H1 (cell line): Measurements from ENCODE around the gene CEP85L.

ENCODE experiments used
- ASH2L ChIP-seq: fragments of 200-600, 300-600 bp; sonication (generic); IDR thresholded peaks from one replicate; pipeline ENCODE4 v1.7.1; 2017; ENCODE audit warnings: low read length
- CREB1 ChIP-seq: IDR thresholded peaks from 2 replicates; pipeline ENCODE4 v1.6.1; 2012; ENCODE audit warnings: inconsistent platforms
- CTCF ChIP-seq, 3 experiments: IDR thresholded peaks; 1 replicate in 2 of 3; 2 replicates in 1 of 3; pipeline versions ENCODE4 v1.5.1 to v1.6.1; 2011; ENCODE audit warnings: low read length in 3 of 3, mild to moderate bottlenecking in 3 of 3, inconsistent platforms in 2 of 3, low read depth in 1 of 3, moderate library complexity in 1 of 3; ENCODE audit not compliant: insufficient read depth in 1 of 3; ENCODE audit errors: control extremely low read depth in 1 of 3
- HDAC6 ChIP-seq: IDR thresholded peaks from one replicate; pipeline ENCODE4 v1.7.1; 2012; ENCODE audit warnings: low read depth, mild to moderate bottlenecking, inconsistent platforms, low read length, moderate library complexity
- KDM5A ChIP-seq: fragments of 200-600 bp; IDR thresholded peaks from 2 replicates; pipeline ENCODE4 v1.7.1; 2012; ENCODE audit warnings: mild to moderate bottlenecking, low read length, inconsistent platforms, mixed read lengths
- MAFK ChIP-seq: IDR thresholded peaks from 2 replicates; pipeline ENCODE4 v1.6.1; 2012; ENCODE audit warnings: low read depth, mild to moderate bottlenecking, improper control_type of control experiment, low read length
- POLR2A ChIP-seq, 2 experiments: IDR thresholded peaks; 1 replicate in 1 of 2; 2 replicates in 1 of 2; pipeline ENCODE4 v1.6.1; 2011; ENCODE audit warnings: low read depth in 2 of 2, low read length in 2 of 2, mild to moderate bottlenecking in 2 of 2; ENCODE audit errors: control extremely low read depth in 1 of 2
- POLR2AphosphoS5 ChIP-seq: IDR thresholded peaks from 2 replicates; pipeline ENCODE4 v1.6.1; 2011; ENCODE audit warnings: low read depth, low read length
- RNF2 ChIP-seq: fragments of 200-900, 300-1000 bp; sonication (generic); IDR thresholded peaks from 2 replicates; pipeline ENCODE4 v1.7.1; 2016; ENCODE audit warnings: borderline replicate concordance, low read depth, mild to moderate bottlenecking, antibody characterized with exemption, low read length; ENCODE audit not compliant: poor library complexity, severe bottlenecking; ENCODE audit errors: missing control alignments
- YY1 ChIP-seq: IDR thresholded peaks from 2 replicates; pipeline ENCODE4 v1.6.1; 2011; ENCODE audit warnings: low read depth, mild to moderate bottlenecking, low read length

GRCh38 chr6:118514689-118515088 is 136.7 kb downstream of the CEP85L start:
- TF ChIP-seq HDAC6 (no peak), YY1 (no peak), ASH2L (no peak), MAFK (no peak), RNF2 (no peak), KDM5A (no peak), CTCF (IDR thresholded peaks at IDR 0.05; ENCODE audit: control extremely low read depth in 1 of 3, insufficient read depth in 1 of 3, low read depth in 1 of 3, low read length in 3 of 3) (no peak), POLR2A (IDR thresholded peaks at IDR 0.05; ENCODE audit: control extremely low read depth in 1 of 2, low read depth in 2 of 2, low read length in 2 of 2) (no peak), POLR2AphosphoS5 (no peak), CREB1 (no peak)
